K562 (cell line): Measurements from ENCODE around the gene IL15RA. TPM values are rescaled to one million over a fixed set of nuclear protein-coding genes. Genes with fewer than 3 reads are reported as not detected.
A peak's percentile ranks its signal among the peaks of the same experiment; 100 is the strongest.

Experiments used
- ATAC-seq: fragments of 200-7000 bp; cut with Tn5 transposase; 3 replicates; pipeline ENCODE4 v1.9.1; 2020; ENCODE audit warnings: moderate library complexity
- BruUV-seq: library from RNA; stranded (reverse); fragments of 400-500 nt; replicated peaks from 2 replicates; lab custom pipeline; 2021; lab: Mats Ljungman, UMichigan
- CTCF ChIA-PET: fragments of 300-600 bp; formaldehyde crosslinking; extraction: SDS; loops from one replicate; lab custom pipeline; 2021; ENCODE audit warnings: low intra/inter-chr PET ratio; lab: Yijun Ruan, JAX
- POLR2A ChIA-PET: fragments of 300-600, 350-650 bp; sonication (Branson Sonifier 250); formaldehyde crosslinking; extraction: SDS; loops from one replicate; lab custom pipeline; 2021; ENCODE audit warnings: antibody characterized with exemption, inconsistent platforms; lab: Yijun Ruan, JAX
- DNase-seq, 4 experiments: peaks; one replicate each; pipeline versions ENCODE4 v3.0.0 to v3.0.0-alpha.2; 2011 to 2018; ENCODE audit warnings: low spot score in 3 of 4, mixed read lengths in 3 of 4; ENCODE audit errors: extremely low read depth in 1 of 4
- FAIRE-seq: peaks from 2 replicates; lab custom pipeline; 2011; peaks lifted over from hg19 to GRCh38; lab: Jason Lieb, UNC
- H2AFZ ChIP-seq: 2 replicates; pipeline ENCODE4 v1.6.0; 2011; ENCODE audit warnings: low read depth, low read length, control low read depth, inconsistent platforms
- H3K27ac ChIP-seq: fragments of 200-600 bp; 3 replicates; pipeline ENCODE4 v1.8.0; 2011; ENCODE audit warnings: low read depth, mild to moderate bottlenecking, control low read depth, inconsistent platforms, low read length, moderate library complexity, mixed read lengths; ENCODE audit errors: extremely low read depth
- H3K27me3 ChIP-seq, 2 experiments: fragments of 300-600 bp in 1 of 2; 2 replicates in 1 of 2; 3 replicates in 1 of 2; pipeline versions ENCODE4 v1.6.0 to v1.8.0; 2011; ENCODE audit warnings: inconsistent platforms in 2 of 2, low read length in 2 of 2, mild to moderate bottlenecking in 1 of 2, mixed read lengths in 1 of 2, moderate library complexity in 1 of 2; ENCODE audit not compliant: control insufficient read depth in 2 of 2, insufficient read depth in 2 of 2
- H3K36me3 ChIP-seq: fragments of 300-600 bp; 3 replicates; pipeline ENCODE4 v1.8.0; 2011; ENCODE audit warnings: mild to moderate bottlenecking, low read length, inconsistent platforms; ENCODE audit not compliant: control insufficient read depth, insufficient read depth
- H3K4me1 ChIP-seq, 2 experiments: fragments of 200-600 bp in 1 of 2; replicated peaks in 1 of 2; 2 replicates in 1 of 2; 3 replicates in 1 of 2; pipeline versions ENCODE4 v1.5.1 to v1.8.0; 2011; ENCODE audit warnings: inconsistent platforms in 2 of 2, low read length in 2 of 2, mild to moderate bottlenecking in 1 of 2, mixed read lengths in 1 of 2, moderate library complexity in 1 of 2; ENCODE audit not compliant: control insufficient read depth in 2 of 2, insufficient read depth in 2 of 2
- H3K4me2 ChIP-seq: 2 replicates; pipeline ENCODE4 v1.6.1; 2011; ENCODE audit warnings: low read length, control low read depth, inconsistent platforms, mixed read lengths; ENCODE audit not compliant: insufficient read depth
- H3K4me3 ChIP-seq: fragments of 200-600 bp; sonication (generic), shearing (Covaris generic); 2 replicates; pipeline ENCODE4 v1.5.1; 2016; ENCODE audit warnings: control low read depth, inconsistent platforms
- H3K79me2 ChIP-seq: fragments of 200-600 bp; 3 replicates; pipeline ENCODE4 v1.8.0; 2011; ENCODE audit warnings: low read length, inconsistent platforms; ENCODE audit not compliant: control insufficient read depth, insufficient read depth
- H3K9ac ChIP-seq, 2 experiments: 2 replicates each; pipeline versions ENCODE4 v1.6.0 to v1.6.1; 2011; ENCODE audit warnings: low read depth in 2 of 2, low read length in 2 of 2, control low read depth in 1 of 2, inconsistent platforms in 1 of 2, mild to moderate bottlenecking in 1 of 2, mixed read lengths in 1 of 2; ENCODE audit not compliant: insufficient read depth in 1 of 2
- H3K9me1 ChIP-seq: one replicate; pipeline ENCODE4 v1.6.0; 2011; ENCODE audit warnings: inconsistent platforms, mild to moderate bottlenecking, low read length, moderate library complexity; ENCODE audit not compliant: control insufficient read depth, insufficient read depth
- H3K9me3 ChIP-seq: replicated peaks from 2 replicates; pipeline ENCODE4 v1.5.1; 2011; ENCODE audit warnings: low read depth, low read length, inconsistent platforms; ENCODE audit not compliant: control insufficient read depth, insufficient read depth
- H4K20me1 ChIP-seq: replicated peaks from 2 replicates; pipeline ENCODE4 v1.6.1; 2011; ENCODE audit warnings: low read length, inconsistent platforms, mixed read lengths; ENCODE audit not compliant: control insufficient read depth, insufficient read depth
- BCL6 ChIP-seq: fragments of 250-450 bp; sonication (Bioruptor Pico); IDR thresholded peaks from 2 replicates; pipeline ENCODE4 v1.4.0; 2020
- BRD9 ChIP-seq: fragments of 450-650 bp; IDR thresholded peaks from 2 replicates; pipeline ENCODE4 v1.6.1; 2018; ENCODE audit warnings: low read depth; ENCODE audit not compliant: partially characterized antibody
- CC2D1A ChIP-seq: fragments of 450-650 bp; IDR thresholded peaks from 2 replicates; pipeline ENCODE4 v1.6.1; 2017; ENCODE audit warnings: mild to moderate bottlenecking
- FOXA1 ChIP-seq: fragments of 450-650 bp; IDR thresholded peaks from 2 replicates; pipeline ENCODE4 v1.6.1; 2016; ENCODE audit warnings: mild to moderate bottlenecking, borderline replicate concordance
- FOXP4 ChIP-seq: sonication (generic); formaldehyde crosslinking; IDR thresholded peaks from 2 replicates; pipeline ENCODE4 v1.8.0; 2022; ENCODE audit warnings: mild to moderate bottlenecking, missing genetic modification reagents, borderline replicate concordance
- SMC3 ChIP-seq: conservative IDR thresholded peaks from 2 replicates; pipeline ENCODE4 v1.6.1; 2011; ENCODE audit warnings: low read depth, low read length, improper control_type of control experiment; ENCODE audit not compliant: insufficient read depth
- SNRNP70 ChIP-seq: fragments of 200-400 bp; formaldehyde crosslinking; optimal IDR thresholded peaks from 2 replicates; pipeline ENCODE3; 2017; ENCODE audit warnings: low read depth, low read length
- TAF9B ChIP-seq: fragments of 450-650 bp; IDR thresholded peaks from 2 replicates; pipeline ENCODE4 v1.6.1; 2018; ENCODE audit warnings: mild to moderate bottlenecking; ENCODE audit not compliant: partially characterized antibody
- ZNF212 ChIP-seq: fragments of 450-650 bp; formaldehyde crosslinking; IDR thresholded peaks from 2 replicates; pipeline ENCODE4 v1.4.0; 2020; ENCODE audit warnings: mild to moderate bottlenecking
- ZNF778 ChIP-seq: fragments of 450-650 bp; formaldehyde crosslinking; IDR thresholded peaks from 2 replicates; pipeline ENCODE4 v1.4.0; 2020; ENCODE audit warnings: mild to moderate bottlenecking, moderate library complexity
- WGBS: fragments of 100-300 bp; shearing (Covaris generic); methylation state at CpG from one replicate; pipeline ENCODE4 v1.1.6; 2016; ENCODE audit warnings: low coverage, mixed read lengths; ENCODE audit not compliant: insufficient coverage; ENCODE audit errors: missing lambda C conversion rate; 5-methylcytosine and 5-hydroxymethylcytosine counted together
- in situ Hi-C: fragments of 300-500 bp; cut with MboI; formaldehyde crosslinking; loops from 4 replicates; pipeline ENCODE4 v1.15.0; 2018; ENCODE audit warnings: inconsistent platforms, mixed read lengths
- intact Hi-C: fragments of 100-400 bp; cut with micrococcal nuclease; formaldehyde crosslinking; loops from 2 replicates; pipeline ENCODE4 v1.14.2; 2022
- polyA plus RNA-seq, 8 experiments: library from polyadenylated mRNA; depleted of rRNA in 4 of 8; stranded (reverse) in 5 of 8; unstranded in 3 of 8; fragments of >200 nt; fragmentation: Nextera tagmentation in 2 of 8; fragmentation: Illumina TruSeq in 1 of 8; extraction: Ambion mirVana in 2 of 8; extraction: Trizol in 1 of 8; gene quantifications; 2 replicates each; pipeline versions ENCODE4 v1.2.1 to v1.2.3, GENCODE V29; 2011 to 2014; ENCODE audit warnings: inconsistent platforms in 1 of 8, missing spikeins in 1 of 8
- total RNA-seq, 7 experiments: library from RNA; depleted of rRNA in 6 of 7; stranded (reverse); fragments of >200 nt in 6 of 7; fragmentation: Illumina TruSeq in 2 of 7; extraction: Trizol in 2 of 7; gene quantifications; 2 replicates each; pipeline versions ENCODE4 v1.2.1 to v1.2.3, GENCODE V29; 2011 to 2021; ENCODE audit warnings: low replicate concordance in 1 of 7
- TF ChIP-seq, protein P1 (sequence below): fragments of 250-450 bp; sonication (Bioruptor Pico); IDR thresholded peaks from 2 replicates; pipeline ENCODE4 v1.5.0; 2021

Gene IL15RA
- total and polyA plus RNA-seq, 9 of the 15 experiments (the other 6 are each of a cell fraction or from before 2014, with no cell fraction given), result 1.2 to 11.7 (median 8.0) TPM

- Histone ChIP-seq H2AFZ (no peak overlapping the region), H3K9me3 (no peaks in the 10 kb centered on the region), H3K27ac (no peak overlapping the region), H3K9me1 (peaks cover 3% of the 10 kb centered on the region), H3K4me1 (peaks cover 5 to 12% of the 10 kb centered on the region in 2 experiments; a peak in 4 of 5 replicates), H3K4me2 (no peak overlapping the region), H4K20me1 (no peaks in the 10 kb centered on the region; the same call in 1 of the 2 replicates), H3K27me3 (peaks cover 13 to 31% of the 10 kb centered on the region in 2 experiments; a peak in 4 of 5 replicates), H3K9ac (no peak overlapping the region), H3K36me3 (no peaks in the 10 kb centered on the region), H3K4me3 (no peak overlapping the region), H3K79me2 (no peaks in the 10 kb centered on the region)
- ATAC-seq (no peak; the same call in 2 of the 3 replicates), FAIRE-seq (no peak), DNase-seq (no peak)
- CTCF ChIA-PET, result no interaction called here
- POLR2A ChIA-PET, result no interaction called here
- in situ Hi-C loops, result no loop called here
- WGBS, result 35% methylated on average over 12 of the region's 12 CpGs
- intact Hi-C loops, result loop anchor here (10.0 kb wide), 1 partner anchor 65 kb away; the partner anchor contains the start of gene RBM17
- no peak for TF ChIP-seq TAF9B
- no peak for TF ChIP-seq SNRNP70
- TF ChIP-seq BRD9, result no peak
- no TSS peak for BruUV-seq
Observed at GRCh38 chr10:6019796-6020195, 42.5 kb upstream of the IL15RA start.

- no peaks in the 10 kb centered on the region; the same call in 1 of the 2 replicates for H4K20me1 ChIP-seq
- H3K79me2 ChIP-seq, result no peaks in the 10 kb centered on the region
- no peak overlapping the region for H3K4me2 ChIP-seq
- H3K4me1 ChIP-seq, result peaks cover 5 to 12% of the 10 kb centered on the region in 2 experiments; a peak in 4 of 5 replicates
- BruUV-seq, result no TSS peak
- H3K4me3 ChIP-seq, result no peak overlapping the region
- H2AFZ ChIP-seq, result no peak overlapping the region
- in situ Hi-C loops (no loop called here), intact Hi-C loops (loop anchor here (10.0 kb wide), 1 partner anchor 66 kb away; the partner anchor contains the start of gene RBM17)
- no peaks in the 10 kb centered on the region for H3K9me3 ChIP-seq
- peaks cover 3% of the 10 kb centered on the region for H3K9me1 ChIP-seq
- 19% methylated on average over 6 of the region's 6 CpGs for WGBS
- no peaks in the 10 kb centered on the region for H3K36me3 ChIP-seq
- peak; percentile 83 for FAIRE-seq
- peaks cover 11 to 27% of the 10 kb centered on the region in 2 experiments; a peak in 4 of 5 replicates for H3K27me3 ChIP-seq
- no peak overlapping the region for H3K27ac ChIP-seq
- ChIA-PET CTCF (no interaction called here), POLR2A (no interaction called here)
- DNase-seq, result no peak
- peak; percentile 55 for ATAC-seq
- no peak overlapping the region for H3K9ac ChIP-seq
- TF ChIP-seq BCL6 (CRISPR knock-in tag) (no peak), ZNF778 (CRISPR knock-in tag) (no peak), CC2D1A (no peak), ZNF212 (CRISPR knock-in tag) (no peak), FOXP4 (CRISPR knock-in tag) (no peak), SMC3 (no peak), FOXA1 (no peak)
- TF ChIP-seq, protein P1, sequence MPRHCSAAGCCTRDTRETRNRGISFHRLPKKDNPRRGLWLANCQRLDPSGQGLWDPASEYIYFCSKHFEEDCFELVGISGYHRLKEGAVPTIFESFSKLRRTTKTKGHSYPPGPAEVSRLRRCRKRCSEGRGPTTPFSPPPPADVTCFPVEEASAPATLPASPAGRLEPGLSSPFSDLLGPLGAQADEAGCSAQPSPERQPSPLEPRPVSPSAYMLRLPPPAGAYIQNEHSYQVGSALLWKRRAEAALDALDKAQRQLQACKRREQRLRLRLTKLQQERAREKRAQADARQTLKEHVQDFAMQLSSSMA, result no peak
Observed at GRCh38 chr10:6019010-6019782, 41.9 kb upstream of the IL15RA start.
